Epithelial cell of esophagus (primary cell): ENCODE data around the gene XKR8.

ENCODE experiments used
- DNase-seq: peaks from one replicate; pipeline ENCODE4 v3.0.0; 2010; ENCODE audit warnings: low read depth
- H3K4me3 ChIP-seq: 2 replicates; pipeline ENCODE4 v1.5.1; 2011; ENCODE audit warnings: mild to moderate bottlenecking, low read length, control low read depth
- TF ChIP-seq, protein P1 (sequence below): IDR thresholded peaks from 2 replicates; pipeline ENCODE4 v1.5.1; 2011; ENCODE audit warnings: low read depth, mild to moderate bottlenecking, low read length, control low read depth, inconsistent platforms; ENCODE audit not compliant: insufficient read depth; ENCODE audit errors: missing control alignments

The XKR8 gene

DNA sequence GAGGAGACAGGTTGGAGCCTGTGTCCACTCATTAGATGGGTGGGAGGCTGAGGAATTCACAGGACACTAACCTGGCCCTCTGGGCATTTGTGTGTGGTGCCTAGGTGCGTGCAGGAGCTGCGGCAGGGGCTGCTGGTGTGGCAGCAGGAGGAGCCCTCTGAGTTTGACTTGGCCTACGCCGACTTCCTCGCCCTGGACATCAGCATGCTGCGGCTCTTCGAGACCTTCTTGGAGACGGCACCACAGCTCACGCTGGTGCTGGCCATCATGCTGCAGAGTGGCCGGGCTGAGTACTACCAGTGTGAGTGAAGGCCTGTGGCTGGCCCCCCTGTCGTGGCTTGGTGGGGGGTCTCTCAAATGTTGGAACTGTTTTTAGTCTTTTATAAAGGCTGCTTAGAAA lies 3.6 kb downstream of the XKR8 start:
- DNase-seq = no peak
- H3K4me3 ChIP-seq = no peak overlapping the region
- TF ChIP-seq, protein P1, sequence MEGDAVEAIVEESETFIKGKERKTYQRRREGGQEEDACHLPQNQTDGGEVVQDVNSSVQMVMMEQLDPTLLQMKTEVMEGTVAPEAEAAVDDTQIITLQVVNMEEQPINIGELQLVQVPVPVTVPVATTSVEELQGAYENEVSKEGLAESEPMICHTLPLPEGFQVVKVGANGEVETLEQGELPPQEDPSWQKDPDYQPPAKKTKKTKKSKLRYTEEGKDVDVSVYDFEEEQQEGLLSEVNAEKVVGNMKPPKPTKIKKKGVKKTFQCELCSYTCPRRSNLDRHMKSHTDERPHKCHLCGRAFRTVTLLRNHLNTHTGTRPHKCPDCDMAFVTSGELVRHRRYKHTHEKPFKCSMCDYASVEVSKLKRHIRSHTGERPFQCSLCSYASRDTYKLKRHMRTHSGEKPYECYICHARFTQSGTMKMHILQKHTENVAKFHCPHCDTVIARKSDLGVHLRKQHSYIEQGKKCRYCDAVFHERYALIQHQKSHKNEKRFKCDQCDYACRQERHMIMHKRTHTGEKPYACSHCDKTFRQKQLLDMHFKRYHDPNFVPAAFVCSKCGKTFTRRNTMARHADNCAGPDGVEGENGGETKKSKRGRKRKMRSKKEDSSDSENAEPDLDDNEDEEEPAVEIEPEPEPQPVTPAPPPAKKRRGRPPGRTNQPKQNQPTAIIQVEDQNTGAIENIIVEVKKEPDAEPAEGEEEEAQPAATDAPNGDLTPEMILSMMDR = no peak

DNA sequence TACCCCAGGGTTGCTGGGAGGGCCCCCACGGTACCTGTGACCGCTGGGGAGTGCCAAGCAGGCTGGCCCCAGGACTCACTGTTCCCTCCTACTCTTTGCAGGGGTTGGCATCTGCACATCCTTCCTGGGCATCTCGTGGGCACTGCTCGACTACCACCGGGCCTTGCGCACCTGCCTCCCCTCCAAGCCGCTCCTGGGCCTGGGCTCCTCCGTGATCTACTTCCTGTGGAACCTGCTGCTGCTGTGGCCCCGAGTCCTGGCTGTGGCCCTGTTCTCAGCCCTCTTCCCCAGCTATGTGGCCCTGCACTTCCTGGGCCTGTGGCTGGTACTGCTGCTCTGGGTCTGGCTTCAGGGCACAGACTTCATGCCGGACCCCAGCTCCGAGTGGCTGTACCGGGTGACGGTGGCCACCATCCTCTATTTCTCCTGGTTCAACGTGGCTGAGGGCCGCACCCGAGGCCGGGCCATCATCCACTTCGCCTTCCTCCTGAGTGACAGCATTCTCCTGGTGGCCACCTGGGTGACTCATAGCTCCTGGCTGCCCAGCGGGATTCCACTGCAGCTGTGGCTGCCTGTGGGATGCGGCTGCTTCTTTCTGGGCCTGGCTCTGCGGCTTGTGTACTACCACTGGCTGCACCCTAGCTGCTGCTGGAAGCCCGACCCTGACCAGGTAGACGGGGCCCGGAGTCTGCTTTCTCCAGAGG lies 6.8 kb downstream of the XKR8 start:
- peak; percentile 54 for DNase-seq
- TF ChIP-seq, protein P1 = no peak
- H3K4me3 ChIP-seq = no peak overlapping the region

DNA sequence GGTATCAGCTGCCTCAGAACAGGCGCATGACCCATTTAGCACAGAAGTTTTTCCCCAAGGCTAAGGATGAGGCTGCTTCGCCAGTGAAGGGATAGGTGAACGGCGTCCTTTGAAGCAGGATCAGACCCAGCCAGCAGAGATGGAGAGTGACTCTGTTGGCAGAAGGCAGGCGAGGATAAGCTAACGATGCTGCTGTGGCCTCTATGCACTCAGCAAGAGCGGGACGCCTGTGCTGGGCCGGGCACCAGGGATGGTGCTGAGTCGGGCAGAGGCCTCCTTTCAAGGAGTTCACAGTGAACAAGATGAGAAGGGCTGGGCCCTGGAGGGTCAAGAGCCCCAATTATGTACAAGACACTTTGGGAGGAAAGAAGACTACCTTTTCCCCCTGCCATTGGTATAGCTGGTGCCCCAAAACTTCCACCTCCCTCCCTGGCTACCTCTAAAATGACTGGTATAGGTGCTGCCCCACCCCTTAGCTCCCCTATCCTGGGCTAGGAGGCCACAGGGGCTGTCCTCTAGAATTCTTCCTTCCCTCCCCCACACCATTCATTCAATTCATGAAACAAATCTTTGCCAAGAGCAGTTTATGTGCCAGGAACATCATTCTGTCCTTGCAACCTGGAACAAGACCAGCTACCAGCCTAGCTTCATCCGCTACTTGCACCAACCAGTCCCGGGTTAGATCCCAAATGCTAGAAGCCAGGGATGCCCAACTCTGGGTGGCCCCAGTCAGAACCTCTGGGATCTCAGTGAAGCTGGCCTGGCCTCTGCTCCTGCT lies 7.5 kb downstream of the XKR8 start:
- TF ChIP-seq, protein P1 = no peak
- no peak for DNase-seq
- no peak overlapping the region for H3K4me3 ChIP-seq

DNA sequence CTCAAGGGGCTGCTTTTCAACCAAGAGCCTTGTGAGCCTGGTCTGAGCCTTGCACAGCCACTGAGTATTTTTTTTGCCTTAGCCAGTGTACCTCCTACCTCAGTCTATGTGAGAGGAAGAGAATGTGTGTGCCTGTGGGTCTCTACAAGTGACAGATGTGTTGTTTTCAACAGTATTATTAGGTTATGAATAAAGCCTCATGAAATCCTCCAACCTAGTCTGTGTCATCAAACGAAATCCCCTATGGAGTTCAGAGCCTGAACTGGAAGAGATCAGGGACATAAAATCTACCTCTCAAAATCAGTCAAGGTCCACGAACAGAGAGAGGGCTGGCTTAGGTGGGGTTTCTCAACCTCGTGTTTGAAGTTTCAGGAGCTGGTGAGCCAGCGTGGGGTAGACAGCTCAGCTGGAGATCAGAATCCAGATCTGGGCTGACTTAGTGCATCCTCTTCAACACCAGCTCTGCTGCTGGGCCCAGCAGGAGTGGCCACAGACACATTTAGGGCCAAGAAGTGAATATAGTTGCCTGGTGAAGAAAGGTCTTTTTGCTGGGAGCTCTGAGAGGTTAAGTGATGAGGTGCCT lies 8.2 kb downstream of the XKR8 start:
- no peak overlapping the region for H3K4me3 ChIP-seq
- TF ChIP-seq, protein P1 = no peak
- no peak for DNase-seq

DNA sequence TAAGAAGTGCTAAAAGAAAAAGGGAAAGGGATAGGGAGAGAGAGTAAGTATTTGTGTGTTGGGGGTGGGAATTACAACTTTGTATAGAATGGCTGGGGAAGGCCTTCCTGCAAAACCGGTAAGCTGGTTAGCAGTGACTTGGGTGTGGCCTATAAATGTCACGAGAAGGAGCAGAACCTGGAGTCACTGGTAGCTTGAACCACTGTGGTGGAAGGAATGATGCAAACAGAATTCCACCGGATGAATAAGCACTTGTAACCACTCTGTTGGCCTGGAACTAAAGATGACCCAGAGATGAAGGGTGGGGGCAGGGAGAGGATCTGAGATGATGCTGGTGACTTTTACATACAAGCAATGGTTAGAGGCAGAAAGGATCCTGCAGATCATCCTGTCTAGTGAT lies 8.9 kb downstream of the XKR8 start:
- no peak overlapping the region for H3K4me3 ChIP-seq
- TF ChIP-seq, protein P1 = no peak
- DNase-seq = peak; percentile 90

DNA sequence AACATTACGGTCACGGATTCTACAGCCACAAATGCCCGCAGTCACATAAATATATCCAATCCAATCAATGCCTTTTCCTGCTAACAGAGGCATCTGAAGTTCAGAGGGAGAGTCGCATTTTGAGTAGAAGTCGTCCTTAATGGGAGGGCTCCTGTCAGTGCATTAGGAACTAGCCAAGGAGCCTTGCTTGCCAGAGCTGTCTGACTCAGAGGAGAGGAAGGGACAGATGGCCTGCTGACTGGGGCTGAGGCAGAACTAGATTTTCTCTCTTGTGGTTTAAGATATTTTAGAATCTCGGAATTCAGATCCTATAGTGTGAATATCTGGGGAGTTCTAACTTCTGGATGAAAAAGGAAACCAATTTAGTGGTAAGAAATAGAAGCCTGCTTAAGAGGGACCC lies 10.6 kb downstream of the XKR8 start:
- TF ChIP-seq, protein P1 = no peak
- no peak for DNase-seq
- H3K4me3 ChIP-seq = no peak overlapping the region

DNA sequence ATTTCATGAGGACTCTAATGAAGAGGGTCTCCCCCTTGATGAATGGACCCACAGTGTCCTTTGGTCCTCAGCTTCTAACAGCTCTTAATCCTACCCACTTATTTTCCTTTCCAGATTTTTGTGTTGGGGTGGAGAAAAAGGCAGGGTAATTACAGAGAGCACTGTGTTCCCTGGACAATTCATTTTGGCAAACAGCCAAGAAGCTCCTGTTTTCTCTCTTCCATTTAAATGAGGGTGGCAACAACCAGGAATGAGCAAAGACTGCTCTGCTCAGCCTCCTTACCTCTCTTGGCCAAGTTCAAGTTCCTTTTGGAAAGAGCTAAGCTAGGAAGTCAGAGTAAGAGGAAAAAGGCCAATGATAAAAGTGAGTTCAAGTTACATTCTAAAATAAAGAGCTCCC lies 11.9 kb downstream of the XKR8 start:
- DNase-seq = no peak
- TF ChIP-seq, protein P1 = no peak
- no peak overlapping the region for H3K4me3 ChIP-seq
